ENCODE results near the gene ARHGAP9.

GRCh38 chr12:57449375-57449774, 30.3 kb downstream of the ARHGAP9 start:
- TF ChIP-seq YY1 (IDR thresholded peaks at IDR 0.05; ENCODE audit: insufficient read depth, insufficient read length) (no peak), SUZ12 (IDR thresholded peaks at IDR 0.05; ENCODE audit: extremely low read depth, insufficient read depth, insufficient read length) (no peak), ZNF274 (IDR thresholded peaks at IDR 0.05; ENCODE audit: low read depth, low read length) (no peak)
